H1 (cell line): ENCODE results near the gene STIL. TPM values are rescaled to one million over a fixed set of nuclear protein-coding genes. Genes with fewer than 3 reads are reported as not detected.

ENCODE experiments used
- CTCF ChIA-PET: fragments of 300-600 bp; sonication (Branson Sonifier 250); formaldehyde crosslinking; loops from one replicate; lab custom pipeline; 2021; ENCODE audit not compliant: partially characterized antibody; lab: Charles Lee
- POLR2A ChIA-PET: fragments of 300-600 bp; sonication (Branson Sonifier 250); formaldehyde crosslinking; loops from one replicate; lab custom pipeline; 2021; ENCODE audit warnings: inconsistent platforms; ENCODE audit not compliant: partially characterized antibody; lab: Charles Lee
- DNase-seq, 2 experiments: peaks; one replicate each; pipeline versions ENCODE4 v3.0.0 to v3.0.0-alpha.2; 2010 to 2022; ENCODE audit warnings: low spot score in 2 of 2, low read depth in 1 of 2, mixed read lengths in 1 of 2
- FAIRE-seq: peaks from 2 replicates; lab custom pipeline; 2011; peaks lifted over from hg19 to GRCh38; lab: Jason Lieb, UNC
- H2AFZ ChIP-seq: 2 replicates; pipeline ENCODE4 v1.8.1; 2012; ENCODE audit warnings: low read length, inconsistent platforms
- H2AK5ac ChIP-seq: 2 replicates; pipeline ENCODE4 v1.6.1; 2013; ENCODE audit warnings: low read depth, low read length
- H2BK120ac ChIP-seq: replicated peaks from 2 replicates; pipeline ENCODE3; 2013; ENCODE audit warnings: low read depth, low read length, inconsistent platforms
- H2BK12ac ChIP-seq: 2 replicates; pipeline ENCODE4 v1.6.1; 2013; ENCODE audit warnings: low read depth, low read length
- H2BK15ac ChIP-seq: 2 replicates; pipeline ENCODE4 v1.6.1; 2013; ENCODE audit warnings: low read length
- H2BK20ac ChIP-seq: 2 replicates; pipeline ENCODE4 v1.6.1; 2013; ENCODE audit warnings: low read length
- H2BK5ac ChIP-seq: 2 replicates; pipeline ENCODE4 v1.6.1; 2013; ENCODE audit warnings: low read depth, low read length
- H3K14ac ChIP-seq: 2 replicates; pipeline ENCODE4 v1.6.1; 2013; ENCODE audit warnings: inconsistent platforms; ENCODE audit not compliant: insufficient read length
- H3K18ac ChIP-seq: 2 replicates; pipeline ENCODE4 v1.6.1; 2013; ENCODE audit warnings: low read length; ENCODE audit errors: extremely low read depth
- H3K23ac ChIP-seq: 2 replicates; pipeline ENCODE4 v1.6.1; 2013; ENCODE audit warnings: inconsistent platforms; ENCODE audit not compliant: insufficient read length
- H3K23me2 ChIP-seq: 2 replicates; pipeline ENCODE4 v1.6.1; 2013; ENCODE audit warnings: low read depth, low read length
- H3K27ac ChIP-seq: 2 replicates; pipeline ENCODE4 v1.6.1; 2011; ENCODE audit warnings: low read depth, low read length, inconsistent platforms
- H3K27me3 ChIP-seq, 4 experiments: replicated peaks in 1 of 4; 1 replicate in 1 of 4; 2 replicates in 3 of 4; pipeline versions ENCODE4 v1.6.1 to v1.8.1; 2011 to 2013; ENCODE audit warnings: low read length in 3 of 4, mild to moderate bottlenecking in 3 of 4, inconsistent platforms in 2 of 4, mixed read lengths in 2 of 4, moderate library complexity in 1 of 4; ENCODE audit not compliant: control insufficient read depth in 3 of 4, insufficient read depth in 3 of 4; ENCODE audit errors: extremely low read depth in 1 of 4
- H3K36me3 ChIP-seq, 4 experiments: 2 replicates each; pipeline versions ENCODE4 v1.6.1 to v1.8.1; 2011 to 2013; ENCODE audit warnings: mild to moderate bottlenecking in 4 of 4, low read length in 3 of 4, moderate library complexity in 2 of 4, control low read depth in 1 of 4, inconsistent platforms in 1 of 4; ENCODE audit not compliant: insufficient read depth in 4 of 4, control insufficient read depth in 2 of 4
- H3K4ac ChIP-seq: replicated peaks from 2 replicates; pipeline ENCODE3; 2013; ENCODE audit warnings: low read length, low read depth, mixed read lengths, inconsistent platforms; ENCODE audit not compliant: insufficient read length
- H3K4me1 ChIP-seq, 4 experiments: replicated peaks in 1 of 4; 1 replicate in 1 of 4; 2 replicates in 3 of 4; pipeline versions ENCODE4 v1.6.1 to v1.8.1; 2011 to 2013; ENCODE audit warnings: low read length in 3 of 4, inconsistent platforms in 2 of 4, mixed read lengths in 1 of 4; ENCODE audit not compliant: insufficient read depth in 4 of 4, control insufficient read depth in 3 of 4
- H3K4me2 ChIP-seq, 2 experiments: 2 replicates each; pipeline versions ENCODE4 v1.6.1 to v1.8.1; 2011 to 2013; ENCODE audit warnings: low read depth in 2 of 2, low read length in 2 of 2, control low read depth in 1 of 2, inconsistent platforms in 1 of 2, mild to moderate bottlenecking in 1 of 2; ENCODE audit not compliant: insufficient read depth in 1 of 2
- H3K4me3 ChIP-seq, 4 experiments: fragments of 200-600, 300-600 bp in 1 of 4; sonication (generic), shearing (Covaris generic), sonication (Bioruptor Twin) in 1 of 4; 2 replicates each; pipeline versions ENCODE4 v1.5.1 to v1.8.1; 2011 to 2016; ENCODE audit warnings: low read length in 4 of 4, low read depth in 3 of 4, control low read depth in 2 of 4, inconsistent platforms in 2 of 4, mild to moderate bottlenecking in 2 of 4, mixed read lengths in 1 of 4, moderate library complexity in 1 of 4; ENCODE audit not compliant: insufficient read depth in 2 of 4; ENCODE audit errors: extremely low read depth in 1 of 4
- H3K56ac ChIP-seq: replicated peaks from 2 replicates; pipeline ENCODE3; 2013; ENCODE audit warnings: low read depth, mild to moderate bottlenecking, mixed read lengths, low read length, inconsistent platforms; ENCODE audit not compliant: insufficient read length
- H3K79me1 ChIP-seq: 2 replicates; pipeline ENCODE4 v1.6.1; 2013; ENCODE audit warnings: low read depth, low read length, control low read depth
- H3K79me2 ChIP-seq, 2 experiments: 2 replicates each; pipeline versions ENCODE4 v1.6.1 to v1.8.1; 2012 to 2013; ENCODE audit warnings: low read length in 2 of 2, mild to moderate bottlenecking in 2 of 2, inconsistent platforms in 1 of 2; ENCODE audit not compliant: insufficient read depth in 2 of 2, control insufficient read depth in 1 of 2
- H3K9ac ChIP-seq, 4 experiments: replicated peaks in 1 of 4; 1 replicate in 1 of 4; 2 replicates in 3 of 4; pipeline versions ENCODE4 v1.6.1 to v1.8.1; 2011 to 2013; ENCODE audit warnings: low read depth in 3 of 4, low read length in 3 of 4, control low read depth in 2 of 4, mild to moderate bottlenecking in 2 of 4, moderate library complexity in 2 of 4, inconsistent platforms in 1 of 4; ENCODE audit errors: extremely low read depth in 1 of 4
- H3K9me3 ChIP-seq, 2 experiments: 2 replicates each; pipeline versions ENCODE4 v1.6.1 to v1.8.1; 2012 to 2013; ENCODE audit warnings: mild to moderate bottlenecking in 2 of 2, moderate library complexity in 2 of 2, control low read depth in 1 of 2, inconsistent platforms in 1 of 2, low read depth in 1 of 2, low read length in 1 of 2, mixed read lengths in 1 of 2; ENCODE audit not compliant: insufficient read depth in 2 of 2
- H4K20me1 ChIP-seq, 2 experiments: replicated peaks in 1 of 2; 2 replicates each; pipeline versions ENCODE3 to v1.8.1; 2011 to 2013; ENCODE audit warnings: inconsistent platforms in 2 of 2, low read length in 2 of 2, mild to moderate bottlenecking in 1 of 2; ENCODE audit not compliant: insufficient read depth in 2 of 2, control insufficient read depth in 1 of 2
- H4K5ac ChIP-seq: 2 replicates; pipeline ENCODE4 v1.6.1; 2013; ENCODE audit warnings: low read length, low read depth, mixed read lengths, inconsistent platforms; ENCODE audit not compliant: insufficient read length
- H4K8ac ChIP-seq: 2 replicates; pipeline ENCODE4 v1.8.0; 2013; ENCODE audit warnings: mild to moderate bottlenecking, moderate library complexity, low read length, inconsistent platforms; ENCODE audit not compliant: insufficient read depth; ENCODE audit errors: extremely low read depth
- H4K91ac ChIP-seq: replicated peaks from 2 replicates; pipeline ENCODE3; 2013; ENCODE audit warnings: low read length, mixed read lengths, inconsistent platforms; ENCODE audit not compliant: insufficient read length
- BCL11A ChIP-seq, 2 experiments: IDR thresholded peaks; one replicate each; pipeline ENCODE4 v1.6.1; 2011; ENCODE audit warnings: low read depth in 2 of 2, low read length in 2 of 2, mild to moderate bottlenecking in 2 of 2
- POU5F1 ChIP-seq: IDR thresholded peaks from 2 replicates; pipeline ENCODE4 v1.6.1; 2011; ENCODE audit warnings: low read depth, mild to moderate bottlenecking, low read length, moderate library complexity
- WGBS, 2 experiments: shearing (Covaris generic) in 1 of 2; methylation state at CpG; one replicate each; pipeline versions ENCODE4 v1.1.6 to v1.1.7; 2013 to 2015; ENCODE audit warnings: low lambda C conversion rate in 2 of 2, mixed read lengths in 2 of 2, inconsistent platforms in 1 of 2, low coverage in 1 of 2, missing lambda C conversion rate in 1 of 2; ENCODE audit not compliant: insufficient replicate concordance in 2 of 2, insufficient coverage in 1 of 2, insufficient read length in 1 of 2; ENCODE audit errors: extremely low coverage in 1 of 2, missing lambda C conversion rate in 1 of 2; 5-methylcytosine and 5-hydroxymethylcytosine counted together
- polyA plus RNA-seq, 7 experiments: library from polyadenylated mRNA; depleted of rRNA in 3 of 7; stranded (reverse) in 5 of 7; unstranded in 2 of 7; fragments of >200 nt in 5 of 7; fragments of 200-250 nt in 2 of 7; gene quantifications; 1 replicate in 5 of 7; 2 replicates in 1 of 7; 4 replicates in 1 of 7; pipeline versions ENCODE4 v1.2.1 to v1.2.3, GENCODE V29; 2011 to 2013; ENCODE audit warnings: missing spikeins in 2 of 7, mixed read lengths in 2 of 7
- total RNA-seq: library from RNA; stranded (reverse); fragmentation: NEBNext Ultra II Directional; extraction: Animal tissue kit (Norgen Biotek cat#: 25700); gene quantifications from 2 replicates; pipeline ENCODE4 v1.2.1, GENCODE V29; 2021

STIL gene
- total and polyA plus RNA-seq, 2 of the 8 experiments (the other 6 are each of a cell fraction or from before 2014, with no cell fraction given): 13.6 to 25.1 TPM

GRCh38 chr1:47252369-47252768, 61.6 kb downstream of the STIL start:
- Histone ChIP-seq H3K79me1 (no peaks in the 10 kb centered on the region), H3K23ac (no peak overlapping the region), H3K4me2 (no peak overlapping the region), H4K5ac (no peak overlapping the region), H4K91ac (no peak overlapping the region), H2BK120ac (no peak overlapping the region), H3K4me3 (no peak overlapping the region), H3K9me3 (no peaks in the 10 kb centered on the region), H3K14ac (no peak overlapping the region), H2BK12ac (no peak overlapping the region), H4K8ac (no peak overlapping the region), H2BK15ac (no peak overlapping the region), H3K4ac (no peak overlapping the region), H4K20me1 (no peaks in the 10 kb centered on the region), H2AFZ (no peak overlapping the region), H2BK20ac (no peak overlapping the region), H3K27me3 (no peaks in the 10 kb centered on the region), H3K56ac (no peak overlapping the region), H2BK5ac (no peak overlapping the region), H3K18ac (no peak overlapping the region), H3K36me3 (peaks cover 4 to 26% (median 11%) of the 10 kb centered on the region in 4 experiments; a peak in 7 of 8 replicates), H3K79me2 (no peaks in the 10 kb centered on the region), H3K9ac (no peak overlapping the region), H3K27ac (no peak overlapping the region), H2AK5ac (no peak overlapping the region), H3K23me2 (no peaks in the 10 kb centered on the region; the same call in 1 of the 2 replicates), H3K4me1 (no peaks in the 10 kb centered on the region)
- POLR2A ChIA-PET: interaction anchor here (0.7 to 1.9 kb wide), 2 partner anchors 11 to 639 kb away, joined by 3 to 4 read pairs; no protein-coding TSS in a partner anchor
- FAIRE-seq (no peak), DNase-seq (no peak)
- 89% methylated on average over 1 of the region's 1 CpG; no CpG with 5 or more reads in 1 of the 2 experiments for WGBS, 2 experiments
- CTCF ChIA-PET: interaction anchor here (0.7 to 8.1 kb wide), 6 partner anchors 10 to 77 kb away, joined by 3 to 47 read pairs (median 4); no protein-coding TSS in a partner anchor
- no peak for TF ChIP-seq POU5F1
- no peak for TF ChIP-seq BCL11A (IDR thresholded peaks at IDR 0.05; ENCODE audit: low read depth in 2 of 2, low read length in 2 of 2)
